Muscle layer of duodenum (tissue), 2 donors: ENCODE results near the gene ZNF546.
A peak's percentile ranks its signal among the peaks of the same experiment; 100 is the strongest.
"Not testable (repeated sequence)": the region's sequence is repeated elsewhere in the genome, so short reads cannot be mapped to it uniquely, and the experiment has no call there.

Experiments used
- H3K27ac ChIP-seq: one replicate; pipeline ENCODE4 v1.7.0; 2013; ENCODE audit warnings: mild to moderate bottlenecking, low read length
- H3K27me3 ChIP-seq: one replicate; pipeline ENCODE4 v1.7.0; 2013; ENCODE audit warnings: low read depth, mild to moderate bottlenecking, control low read depth, low read length
- H3K36me3 ChIP-seq, 2 donors: one replicate each; pipeline ENCODE4 v1.7.0; 2013; ENCODE audit warnings: low read length in 2 of 2, control low read depth in 1 of 2, mild to moderate bottlenecking in 1 of 2; ENCODE audit not compliant: insufficient read depth in 2 of 2, control insufficient read depth in 1 of 2
- H3K4me1 ChIP-seq, 2 donors: one replicate each; pipeline ENCODE4 v1.7.0; 2013; ENCODE audit warnings: low read length in 2 of 2, mild to moderate bottlenecking in 2 of 2, control low read depth in 1 of 2, moderate library complexity in 1 of 2; ENCODE audit not compliant: insufficient read depth in 2 of 2, control insufficient read depth in 1 of 2
- H3K4me3 ChIP-seq, 2 donors: one replicate each; pipeline ENCODE4 v1.7.0; 2013; ENCODE audit warnings: low read length in 2 of 2, low read depth in 1 of 2, mild to moderate bottlenecking in 1 of 2
- H3K9me3 ChIP-seq, 2 donors: one replicate each; pipeline ENCODE4 v1.7.0; 2013; ENCODE audit warnings: low read length in 2 of 2, control low read depth in 1 of 2, mild to moderate bottlenecking in 1 of 2; ENCODE audit not compliant: control insufficient read depth in 1 of 2
- donor health status: healthy.

Gene ZNF546

DNA sequence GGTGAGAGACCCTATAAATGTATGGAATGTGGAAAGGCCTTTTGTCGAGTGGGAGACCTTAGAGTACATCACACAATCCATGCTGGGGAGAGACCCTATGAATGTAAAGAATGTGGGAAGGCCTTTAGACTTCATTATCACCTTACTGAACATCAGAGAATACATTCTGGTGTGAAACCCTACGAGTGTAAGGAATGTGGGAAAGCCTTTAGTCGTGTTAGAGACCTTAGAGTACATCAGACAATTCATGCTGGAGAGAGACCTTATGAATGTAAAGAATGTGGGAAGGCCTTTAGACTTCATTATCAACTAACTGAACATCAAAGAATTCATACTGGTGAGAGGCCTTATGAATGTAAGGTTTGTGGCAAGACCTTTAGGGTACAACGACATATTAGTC, 17.1 kb downstream of the ZNF546 start:
- H3K27ac ChIP-seq, result no peak overlapping the region
- H3K4me3 ChIP-seq, result peak overlapping the region; percentile 27 to 29
- H3K27me3 ChIP-seq, result no peaks in the 10 kb centered on the region
- H3K9me3 ChIP-seq, result peaks cover 34 to 61% of the 10 kb centered on the region in 2 donors
- no peaks in the 10 kb centered on the region for H3K4me1 ChIP-seq
- peaks cover 15 to 63% of the 10 kb centered on the region in 2 donors for H3K36me3 ChIP-seq

DNA sequence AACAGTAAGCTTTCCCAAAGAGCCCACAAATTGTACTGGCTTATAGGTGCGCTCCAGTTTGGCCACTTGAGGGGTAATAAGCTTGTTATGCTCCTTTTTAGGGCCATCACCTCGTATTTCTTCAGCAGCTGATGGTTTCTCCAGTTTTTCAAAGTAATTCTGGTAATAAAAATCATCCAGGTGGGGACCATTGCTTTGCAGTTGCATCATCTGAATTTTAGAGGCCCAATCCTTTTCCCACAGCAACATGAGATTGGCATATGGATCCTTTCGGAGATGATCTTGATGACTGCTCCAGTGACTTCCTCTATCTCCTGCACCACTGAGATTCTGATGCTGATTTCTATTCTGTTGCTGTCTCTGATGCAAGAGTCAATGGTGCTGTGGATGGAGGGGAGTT, 27.1 kb downstream of the ZNF546 start:
- Histone ChIP-seq H3K9me3 (peaks cover 55 to 78% of the 10 kb centered on the region in 2 donors), H3K27me3 (no peaks in the 10 kb centered on the region), H3K4me1 (no peaks in the 10 kb centered on the region), H3K36me3 (no peaks in the 10 kb centered on the region), H3K4me3 (peak overlapping the region in 1 of 2 donors; percentile 52), H3K27ac (no peak overlapping the region)

DNA sequence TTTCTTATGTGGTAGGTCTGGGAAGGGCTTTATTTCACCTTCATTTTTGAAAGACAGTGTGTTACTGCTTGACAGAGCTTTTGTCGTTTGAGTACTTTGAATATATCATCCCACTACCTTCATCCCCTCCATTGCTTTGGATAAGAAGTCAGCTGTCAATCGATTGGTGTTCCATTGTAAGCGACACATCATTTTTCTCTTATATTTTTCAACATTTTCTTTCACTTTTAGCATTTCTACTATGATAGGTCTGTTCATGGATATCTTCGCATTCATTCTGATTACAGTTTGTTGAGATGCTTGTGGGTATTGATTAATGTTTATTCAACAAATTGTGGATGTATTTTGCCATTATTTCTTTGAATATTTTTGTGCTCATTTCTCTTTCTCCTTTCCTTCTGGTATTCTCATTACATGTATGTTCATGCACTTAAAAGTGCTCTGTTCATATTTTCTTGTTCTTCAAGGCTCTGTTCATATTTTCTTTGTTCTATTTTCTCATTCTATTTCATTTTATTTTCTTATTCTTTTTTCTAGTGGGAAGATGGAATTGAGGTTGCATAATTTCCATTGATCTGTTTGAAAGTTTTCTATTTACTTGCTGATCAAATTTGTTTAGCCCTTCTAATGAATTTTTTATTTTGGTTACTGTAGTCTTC, 29.2 kb downstream of the ZNF546 start:
- H3K27me3 ChIP-seq, result no peaks in the 10 kb centered on the region
- peak overlapping the region in 1 of 2 donors; percentile 11 for H3K4me3 ChIP-seq
- H3K9me3 ChIP-seq, result peaks cover 66 to 82% of the 10 kb centered on the region in 2 donors
- H3K4me1 ChIP-seq, result no peaks in the 10 kb centered on the region
- H3K27ac ChIP-seq, result no peak overlapping the region
- no peaks in the 10 kb centered on the region for H3K36me3 ChIP-seq

DNA sequence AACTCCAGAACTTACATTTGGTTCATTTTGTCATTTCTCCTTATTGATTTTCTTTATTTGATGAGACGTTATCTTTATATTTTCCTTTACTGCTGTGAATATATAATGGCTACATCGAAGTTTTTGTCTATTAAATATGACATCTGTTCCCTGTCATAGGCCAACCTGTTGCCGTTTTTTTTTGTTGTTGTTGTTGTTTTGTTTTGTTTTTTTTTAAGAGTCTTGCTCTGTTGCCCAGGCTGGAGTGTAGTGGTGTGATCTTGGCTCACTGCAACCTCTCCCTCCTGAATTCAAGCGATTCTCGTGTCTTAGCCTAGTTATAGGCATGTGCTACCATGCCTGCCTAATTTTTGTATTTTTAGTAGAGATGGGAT, 29.7 kb downstream of the ZNF546 start:
- Histone ChIP-seq H3K27me3 (no peaks in the 10 kb centered on the region), H3K9me3 (peaks cover 68 to 85% of the 10 kb centered on the region in 2 donors), H3K36me3 (no peaks in the 10 kb centered on the region), H3K4me1 (no peaks in the 10 kb centered on the region), H3K27ac (no peak overlapping the region), H3K4me3 (peak overlapping the region in 1 of 2 donors; percentile 49)

DNA sequence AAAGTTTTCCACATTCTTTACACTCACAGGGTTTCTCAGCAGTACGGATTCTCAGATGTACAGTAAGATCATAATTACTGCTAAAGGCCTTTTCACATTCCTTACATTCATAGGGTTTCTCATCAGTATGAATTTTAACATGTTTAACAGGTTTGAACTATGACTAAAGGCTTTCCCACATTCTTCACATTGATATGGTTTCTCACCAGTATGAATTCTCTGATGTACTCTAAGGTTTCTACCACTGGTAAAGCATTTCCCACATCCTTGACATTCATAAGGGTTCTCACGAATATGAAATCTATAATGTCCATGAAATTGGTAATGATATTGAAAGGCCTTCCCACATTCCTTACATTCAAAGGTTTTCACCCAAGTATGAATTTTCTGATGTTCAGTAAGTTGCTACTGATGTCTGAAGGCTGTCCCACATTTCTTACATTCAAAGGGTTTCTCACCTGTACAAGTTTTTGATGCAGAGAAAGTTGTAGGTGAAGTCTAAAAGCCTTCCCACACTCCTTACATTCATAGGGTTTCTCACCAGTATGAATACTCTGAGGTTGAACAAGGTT, 37.2 kb downstream of the ZNF546 start:
- Histone ChIP-seq H3K27ac (no peak overlapping the region), H3K4me1 (no peaks in the 10 kb centered on the region), H3K27me3 (no peaks in the 10 kb centered on the region), H3K36me3 (peaks cover 0 to 29% of the 10 kb centered on the region in 2 donors), H3K9me3 (peaks cover 55 to 79% of the 10 kb centered on the region in 2 donors), H3K4me3 (peak overlapping the region; percentile 2 to 48)

DNA sequence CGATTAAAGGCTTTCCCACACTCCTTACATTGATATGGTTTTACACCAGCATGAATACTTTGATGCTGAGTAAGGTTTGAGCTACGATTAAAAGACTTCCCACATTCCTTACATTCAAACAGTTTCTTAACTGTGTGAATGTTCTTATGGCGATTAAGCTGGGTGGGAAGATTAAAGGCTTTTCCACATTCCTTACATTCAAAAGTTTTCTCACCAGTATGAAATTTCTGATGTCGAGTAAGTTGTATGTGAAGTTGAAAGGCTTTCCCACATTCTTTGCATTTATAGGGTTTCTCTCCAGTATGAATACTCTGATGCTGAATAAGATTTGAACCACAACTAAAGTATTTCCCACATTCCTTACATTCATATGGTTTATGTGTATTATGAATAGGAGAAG, 39.1 kb downstream of the ZNF546 start:
- no peaks in the 10 kb centered on the region for H3K4me1 ChIP-seq
- H3K9me3 ChIP-seq, result peaks cover 43 to 63% of the 10 kb centered on the region in 2 donors
- peak overlapping the region in 1 of 2 donors; percentile 45 for H3K4me3 ChIP-seq
- H3K36me3 ChIP-seq, result peaks cover 0 to 29% of the 10 kb centered on the region in 2 donors
- no peaks in the 10 kb centered on the region for H3K27me3 ChIP-seq
- H3K27ac ChIP-seq, result no peak overlapping the region

DNA sequence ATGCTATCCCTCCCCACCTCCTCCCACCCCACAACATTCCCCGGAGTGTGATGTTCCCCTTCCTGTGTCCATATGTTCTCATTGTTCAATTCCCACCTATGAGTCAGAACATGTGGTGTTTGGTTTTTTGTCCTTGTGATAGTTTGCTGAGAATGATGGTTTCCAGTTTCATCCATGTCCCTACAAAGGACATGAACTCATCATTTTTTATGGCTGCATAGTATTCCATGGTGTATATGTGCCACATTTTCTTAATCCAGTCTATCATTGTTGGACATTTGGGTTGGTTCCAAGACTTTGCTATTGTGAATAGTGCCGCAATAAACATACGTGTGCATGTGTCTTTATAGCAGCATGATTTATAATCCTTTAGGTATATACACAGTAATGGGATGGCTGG, 41.2 kb downstream of the ZNF546 start:
- not testable (repeated sequence) for H3K4me1 ChIP-seq, H3K27ac ChIP-seq, H3K27me3 ChIP-seq, H3K4me3 ChIP-seq
- Histone ChIP-seq H3K9me3 (peaks cover 33 to 46% of the 10 kb centered on the region in 2 donors), H3K36me3 (peaks cover 0 to 27% of the 10 kb centered on the region in 2 donors)

DNA sequence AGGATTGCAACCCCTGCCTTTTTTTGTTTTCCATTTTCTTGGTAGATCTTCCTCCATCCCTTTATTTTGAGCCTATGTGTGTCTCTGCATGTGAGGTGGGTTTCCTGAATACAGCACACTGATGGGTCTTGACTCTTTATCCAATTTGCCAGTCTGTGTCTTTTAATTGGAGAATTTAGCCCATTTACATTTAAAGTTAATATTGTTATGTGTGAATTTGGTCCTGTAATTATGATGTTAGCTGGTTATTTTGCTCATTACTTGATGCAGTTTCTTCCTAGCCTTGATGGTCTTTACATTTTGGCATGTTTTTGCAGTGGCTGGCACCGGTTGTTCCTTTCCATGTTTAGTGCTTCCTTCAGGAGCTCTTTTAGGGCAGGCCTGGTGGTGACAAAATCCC, 44.9 kb downstream of the ZNF546 start:
- peaks cover 21 to 37% of the 10 kb centered on the region in 2 donors for H3K36me3 ChIP-seq
- not testable (repeated sequence) for H3K4me3 ChIP-seq, H3K4me1 ChIP-seq, H3K27me3 ChIP-seq, H3K27ac ChIP-seq
- peaks cover 12 to 30% of the 10 kb centered on the region in 2 donors for H3K9me3 ChIP-seq

DNA sequence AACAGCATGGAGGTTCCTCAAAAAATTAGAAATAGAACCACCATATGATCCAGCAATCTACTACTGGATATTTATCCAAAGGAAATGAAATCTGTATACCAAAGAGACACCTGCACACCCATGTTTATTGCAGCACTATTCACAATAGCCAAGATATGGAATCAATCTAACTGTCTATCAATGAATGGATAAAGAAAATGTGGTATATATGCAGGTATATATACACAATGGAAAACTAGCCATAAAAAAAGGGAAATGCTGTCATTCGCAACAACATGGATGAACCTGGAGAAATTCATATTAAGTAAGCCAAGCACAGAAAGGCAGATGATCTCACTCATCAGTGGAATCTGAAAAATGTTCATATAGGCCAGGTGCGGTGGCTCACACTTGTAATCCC, 56.6 kb downstream of the ZNF546 start:
- Histone ChIP-seq H3K9me3 (peaks cover 3 to 4% of the 10 kb centered on the region in 2 donors), H3K4me1 (peaks cover 0 to 19% of the 10 kb centered on the region in 2 donors), H3K4me3 (no peak overlapping the region), H3K27ac (no peak overlapping the region), H3K27me3 (no peaks in the 10 kb centered on the region), H3K36me3 (peaks cover 9 to 18% of the 10 kb centered on the region in 2 donors)

DNA sequence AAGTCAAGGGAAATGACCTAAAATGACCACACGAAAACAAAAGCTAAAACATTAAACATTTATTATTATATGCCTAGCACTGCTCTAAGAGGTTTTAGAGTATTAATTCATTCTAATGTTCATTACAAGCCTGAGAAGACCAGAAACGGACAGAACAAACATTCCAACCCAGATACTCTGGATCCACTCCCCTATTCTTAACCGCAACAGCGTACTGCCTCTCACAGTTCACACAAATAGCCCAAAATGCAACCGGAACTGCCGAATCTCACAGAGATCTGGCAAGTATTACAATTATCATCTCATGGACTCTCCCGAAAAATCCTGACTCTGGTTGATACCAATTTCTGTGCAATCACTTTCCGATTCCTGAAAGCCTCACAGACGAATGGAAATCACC, 57.8 kb downstream of the ZNF546 start:
- Histone ChIP-seq H3K27me3 (no peaks in the 10 kb centered on the region), H3K27ac (no peak overlapping the region), H3K4me3 (peak overlapping the region; percentile 96 to 98), H3K9me3 (peaks cover 4 to 7% of the 10 kb centered on the region in 2 donors), H3K36me3 (peaks cover 1 to 7% of the 10 kb centered on the region in 2 donors), H3K4me1 (peaks cover 0 to 19% of the 10 kb centered on the region in 2 donors)

DNA sequence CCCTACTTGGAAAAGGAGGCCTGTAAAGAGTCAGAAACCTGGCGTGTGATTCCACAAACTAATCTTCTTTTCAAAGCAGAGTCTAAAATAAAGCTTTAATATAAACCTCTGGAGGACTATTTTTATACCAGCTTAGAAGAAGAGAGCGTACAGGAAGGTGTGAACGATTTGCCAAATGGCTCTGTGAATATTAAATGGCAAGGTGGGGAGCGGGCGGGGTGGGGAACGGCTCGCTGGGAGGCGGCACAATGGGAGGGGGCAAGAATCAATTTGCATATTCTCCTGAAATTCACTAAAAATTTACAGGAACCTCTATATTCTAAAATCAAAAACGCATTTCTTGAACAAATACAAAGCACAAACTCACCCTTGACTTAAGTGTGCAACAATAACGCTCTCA, 58.2 kb downstream of the ZNF546 start:
- Histone ChIP-seq H3K9me3 (peaks cover 8 to 11% of the 10 kb centered on the region in 2 donors), H3K4me3 (peak overlapping the region; percentile 96 to 98), H3K27me3 (no peaks in the 10 kb centered on the region), H3K4me1 (peaks cover 0 to 19% of the 10 kb centered on the region in 2 donors), H3K27ac (peak overlapping the region; percentile 67), H3K36me3 (peaks cover 0 to 5% of the 10 kb centered on the region in 2 donors)
